DOHH2 (cell line): ENCODE measurements around the gene NINJ2.

ENCODE experiments used
- H3F3A ChIP-seq: fragments of 200-600 bp; sonication (generic), shearing (Covaris generic); 2 replicates; pipeline ENCODE4 v1.6.0; 2016; ENCODE audit warnings: antibody characterized with exemption, mild to moderate bottlenecking; ENCODE audit not compliant: control insufficient read depth, insufficient read depth
- H3K27ac ChIP-seq: fragments of 200-600 bp; sonication (generic); 2 replicates; pipeline ENCODE4 v1.5.1; 2014; ENCODE audit warnings: low read depth, mild to moderate bottlenecking, low read length, moderate library complexity
- H3K27me3 ChIP-seq: fragments of 200-600 bp; sonication (generic); 2 replicates; pipeline ENCODE4 v1.6.1; 2014; ENCODE audit warnings: mild to moderate bottlenecking, low read length, mixed read lengths; ENCODE audit not compliant: control insufficient read depth
- H3K36me3 ChIP-seq: fragments of 200-600 bp; sonication (generic); 2 replicates; pipeline ENCODE4 v1.6.1; 2014; ENCODE audit warnings: mild to moderate bottlenecking, low read length, moderate library complexity, mixed read lengths; ENCODE audit not compliant: control insufficient read depth
- H3K4me1 ChIP-seq: fragments of 200-600 bp; sonication (generic); 2 replicates; pipeline ENCODE4 v1.6.1; 2014; ENCODE audit warnings: mild to moderate bottlenecking, low read length, mixed read lengths; ENCODE audit not compliant: control insufficient read depth
- H3K4me2 ChIP-seq: fragments of 200-600 bp; sonication (generic); 2 replicates; pipeline ENCODE4 v1.6.0; 2014; ENCODE audit warnings: mild to moderate bottlenecking, low read length, moderate library complexity
- H3K4me3 ChIP-seq: fragments of 200-600 bp; sonication (generic); 2 replicates; pipeline ENCODE4 v1.5.1; 2014; ENCODE audit warnings: mild to moderate bottlenecking, low read length, mixed read lengths
- H3K79me2 ChIP-seq: fragments of 200-600 bp; sonication (generic); 2 replicates; pipeline ENCODE4 v1.6.1; 2014; ENCODE audit warnings: mild to moderate bottlenecking, low read length, mixed read lengths; ENCODE audit not compliant: control insufficient read depth
- H3K9me2 ChIP-seq: fragments of 200-600 bp; sonication (generic); replicated peaks from 2 replicates; pipeline ENCODE4 v1.6.1; 2014; ENCODE audit warnings: mild to moderate bottlenecking, low read length, mixed read lengths; ENCODE audit not compliant: control insufficient read depth
- H3K9me3 ChIP-seq: fragments of 200-600 bp; sonication (generic); 2 replicates; pipeline ENCODE4 v1.6.1; 2014; ENCODE audit warnings: antibody characterized with exemption, low read length, mixed read lengths; ENCODE audit not compliant: control insufficient read depth, insufficient read depth
- H4K20me1 ChIP-seq: fragments of 200-600 bp; sonication (generic); 2 replicates; pipeline ENCODE4 v1.6.0; 2014; ENCODE audit warnings: low read depth, mild to moderate bottlenecking, antibody characterized with exemption, low read length, moderate library complexity; ENCODE audit not compliant: control insufficient read depth, insufficient read depth
- EZH2phosphoT487 ChIP-seq: fragments of 200-600 bp; sonication (generic); IDR thresholded peaks from 2 replicates; pipeline ENCODE4 v1.6.1; 2017; ENCODE audit warnings: borderline replicate concordance, mild to moderate bottlenecking, antibody characterized with exemption, low read length, moderate library complexity, mixed read lengths
- TF ChIP-seq, protein P1 (sequence below): fragments of 200-600 bp; sonication (generic); IDR thresholded peaks from one replicate; pipeline ENCODE4 v1.5.1; 2014; ENCODE audit warnings: antibody characterized with exemption, mild to moderate bottlenecking, low read depth, low read length; ENCODE audit not compliant: poor library complexity, severe bottlenecking

The NINJ2 gene

DNA sequence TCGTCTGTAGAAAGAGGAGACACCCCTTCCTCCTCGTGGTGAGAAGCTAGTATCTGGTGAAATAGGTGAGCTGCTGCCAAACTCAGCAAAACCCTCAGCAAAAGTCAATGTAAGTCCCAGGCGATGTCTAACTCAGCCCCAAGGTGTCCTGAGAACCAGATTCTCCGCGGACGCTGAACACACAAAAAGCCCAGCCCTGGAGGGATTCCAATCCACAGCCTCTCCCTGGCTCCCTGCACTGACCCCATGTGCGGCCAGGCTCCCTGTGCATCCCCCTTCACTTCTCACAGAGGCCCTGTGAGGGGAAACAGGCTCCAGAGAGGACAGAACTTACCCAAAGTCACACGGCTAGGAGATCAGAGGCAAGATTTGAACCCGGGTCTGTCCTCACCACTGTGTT is 81.5 kb downstream of the NINJ2 start:
- Histone ChIP-seq H3K9me3 (no peaks in the 10 kb centered on the region), H3K27me3 (no peaks in the 10 kb centered on the region), H3K79me2 (no peaks in the 10 kb centered on the region), H3K27ac (no peak overlapping the region), H3K4me3 (no peak overlapping the region), H3K9me2 (no peaks in the 10 kb centered on the region), H4K20me1 (no peaks in the 10 kb centered on the region), H3F3A (0 out of 2 replicates have a peak, but pooled peaks cover 3% of the 10 kb centered on the region), H3K4me1 (peaks cover 9% of the 10 kb centered on the region), H3K36me3 (no peaks in the 10 kb centered on the region), H3K4me2 (no peak overlapping the region)
- no peak for TF ChIP-seq EZH2phosphoT487
- TF ChIP-seq, protein P1, sequence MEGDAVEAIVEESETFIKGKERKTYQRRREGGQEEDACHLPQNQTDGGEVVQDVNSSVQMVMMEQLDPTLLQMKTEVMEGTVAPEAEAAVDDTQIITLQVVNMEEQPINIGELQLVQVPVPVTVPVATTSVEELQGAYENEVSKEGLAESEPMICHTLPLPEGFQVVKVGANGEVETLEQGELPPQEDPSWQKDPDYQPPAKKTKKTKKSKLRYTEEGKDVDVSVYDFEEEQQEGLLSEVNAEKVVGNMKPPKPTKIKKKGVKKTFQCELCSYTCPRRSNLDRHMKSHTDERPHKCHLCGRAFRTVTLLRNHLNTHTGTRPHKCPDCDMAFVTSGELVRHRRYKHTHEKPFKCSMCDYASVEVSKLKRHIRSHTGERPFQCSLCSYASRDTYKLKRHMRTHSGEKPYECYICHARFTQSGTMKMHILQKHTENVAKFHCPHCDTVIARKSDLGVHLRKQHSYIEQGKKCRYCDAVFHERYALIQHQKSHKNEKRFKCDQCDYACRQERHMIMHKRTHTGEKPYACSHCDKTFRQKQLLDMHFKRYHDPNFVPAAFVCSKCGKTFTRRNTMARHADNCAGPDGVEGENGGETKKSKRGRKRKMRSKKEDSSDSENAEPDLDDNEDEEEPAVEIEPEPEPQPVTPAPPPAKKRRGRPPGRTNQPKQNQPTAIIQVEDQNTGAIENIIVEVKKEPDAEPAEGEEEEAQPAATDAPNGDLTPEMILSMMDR = no peak

DNA sequence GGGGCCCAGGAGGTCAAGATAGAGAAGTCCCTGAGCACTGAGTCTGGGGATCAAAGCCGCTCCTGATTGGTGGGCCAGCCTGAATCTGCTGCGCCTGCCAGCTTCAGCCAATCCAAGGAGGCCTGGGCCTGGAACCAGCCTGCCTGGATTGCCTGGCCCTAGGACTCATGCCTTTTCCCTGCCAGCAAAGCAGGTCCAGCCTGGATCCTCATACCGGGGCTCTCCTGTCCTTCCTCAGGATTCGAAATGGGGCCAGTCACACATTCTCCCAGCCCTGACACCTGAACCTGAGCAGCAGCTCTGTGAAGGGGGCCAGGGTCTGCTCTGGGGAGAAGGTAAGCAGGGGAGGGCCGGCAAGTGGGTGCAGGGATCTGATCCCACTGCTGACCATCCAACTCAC is 81.9 kb downstream of the NINJ2 start:
- no peaks in the 10 kb centered on the region for H4K20me1 ChIP-seq
- H3K27me3 ChIP-seq = no peaks in the 10 kb centered on the region
- no peak overlapping the region for H3K4me3 ChIP-seq
- 0 out of 2 replicates have a peak, but pooled peaks cover 3% of the 10 kb centered on the region for H3F3A ChIP-seq
- H3K36me3 ChIP-seq = no peaks in the 10 kb centered on the region
- no peak overlapping the region for H3K27ac ChIP-seq
- no peak overlapping the region for H3K4me2 ChIP-seq
- no peaks in the 10 kb centered on the region for H3K79me2 ChIP-seq
- H3K9me3 ChIP-seq = no peaks in the 10 kb centered on the region
- H3K4me1 ChIP-seq = peaks cover 13% of the 10 kb centered on the region
- no peaks in the 10 kb centered on the region for H3K9me2 ChIP-seq
- no peak for TF ChIP-seq EZH2phosphoT487
- TF ChIP-seq, protein P1 = no peak

GRCh38 chr12:580813-581212 is 82.4 kb downstream of the NINJ2 start:
- H3K9me2 ChIP-seq = no peaks in the 10 kb centered on the region
- no peaks in the 10 kb centered on the region for H3K79me2 ChIP-seq
- H3K4me3 ChIP-seq = no peak overlapping the region
- no peaks in the 10 kb centered on the region for H4K20me1 ChIP-seq
- H3F3A ChIP-seq = 0 out of 2 replicates have a peak, but pooled peaks cover 3% of the 10 kb centered on the region
- no peak overlapping the region for H3K27ac ChIP-seq
- no peak for TF ChIP-seq EZH2phosphoT487
- TF ChIP-seq, protein P1 = no peak
- H3K9me3 ChIP-seq = no peaks in the 10 kb centered on the region
- H3K27me3 ChIP-seq = no peaks in the 10 kb centered on the region
- peaks cover 13% of the 10 kb centered on the region for H3K4me1 ChIP-seq
- no peak overlapping the region for H3K4me2 ChIP-seq
- H3K36me3 ChIP-seq = no peaks in the 10 kb centered on the region
